Measurements from ENCODE around the gene KIAA1755. TPM values are rescaled to one million over a fixed set of nuclear protein-coding genes. Genes with fewer than 3 reads are reported as not detected.
A peak's percentile ranks its signal among the peaks of the same experiment; 100 is the strongest.

KIAA1755 gene
- total and polyA plus RNA-seq, 9 of the 15 experiments (the other 6 are each of a cell fraction or from before 2014, with no cell fraction given), result not detected

DNA sequence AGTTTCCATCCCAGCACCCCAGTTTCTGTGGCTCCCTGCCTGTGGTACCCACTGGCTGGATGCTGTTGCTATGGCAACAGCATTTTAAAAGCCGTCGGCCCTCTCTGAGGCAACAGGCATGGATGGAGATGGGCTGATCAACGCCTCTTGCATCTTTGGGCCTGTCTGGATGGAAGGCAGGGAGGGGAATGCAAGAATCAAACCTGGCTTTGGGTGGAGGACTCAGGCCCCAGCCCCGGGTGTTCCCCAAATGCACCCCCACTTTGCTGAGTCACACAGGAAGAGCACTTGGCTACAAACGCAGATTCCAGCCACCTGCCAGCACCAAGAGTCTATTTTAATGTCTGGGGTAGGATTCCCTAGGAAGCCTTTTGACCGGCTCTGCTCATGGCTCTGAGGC lies 49.8 kb downstream of the KIAA1755 start (continued):
- TF ChIP-seq, protein P1, sequence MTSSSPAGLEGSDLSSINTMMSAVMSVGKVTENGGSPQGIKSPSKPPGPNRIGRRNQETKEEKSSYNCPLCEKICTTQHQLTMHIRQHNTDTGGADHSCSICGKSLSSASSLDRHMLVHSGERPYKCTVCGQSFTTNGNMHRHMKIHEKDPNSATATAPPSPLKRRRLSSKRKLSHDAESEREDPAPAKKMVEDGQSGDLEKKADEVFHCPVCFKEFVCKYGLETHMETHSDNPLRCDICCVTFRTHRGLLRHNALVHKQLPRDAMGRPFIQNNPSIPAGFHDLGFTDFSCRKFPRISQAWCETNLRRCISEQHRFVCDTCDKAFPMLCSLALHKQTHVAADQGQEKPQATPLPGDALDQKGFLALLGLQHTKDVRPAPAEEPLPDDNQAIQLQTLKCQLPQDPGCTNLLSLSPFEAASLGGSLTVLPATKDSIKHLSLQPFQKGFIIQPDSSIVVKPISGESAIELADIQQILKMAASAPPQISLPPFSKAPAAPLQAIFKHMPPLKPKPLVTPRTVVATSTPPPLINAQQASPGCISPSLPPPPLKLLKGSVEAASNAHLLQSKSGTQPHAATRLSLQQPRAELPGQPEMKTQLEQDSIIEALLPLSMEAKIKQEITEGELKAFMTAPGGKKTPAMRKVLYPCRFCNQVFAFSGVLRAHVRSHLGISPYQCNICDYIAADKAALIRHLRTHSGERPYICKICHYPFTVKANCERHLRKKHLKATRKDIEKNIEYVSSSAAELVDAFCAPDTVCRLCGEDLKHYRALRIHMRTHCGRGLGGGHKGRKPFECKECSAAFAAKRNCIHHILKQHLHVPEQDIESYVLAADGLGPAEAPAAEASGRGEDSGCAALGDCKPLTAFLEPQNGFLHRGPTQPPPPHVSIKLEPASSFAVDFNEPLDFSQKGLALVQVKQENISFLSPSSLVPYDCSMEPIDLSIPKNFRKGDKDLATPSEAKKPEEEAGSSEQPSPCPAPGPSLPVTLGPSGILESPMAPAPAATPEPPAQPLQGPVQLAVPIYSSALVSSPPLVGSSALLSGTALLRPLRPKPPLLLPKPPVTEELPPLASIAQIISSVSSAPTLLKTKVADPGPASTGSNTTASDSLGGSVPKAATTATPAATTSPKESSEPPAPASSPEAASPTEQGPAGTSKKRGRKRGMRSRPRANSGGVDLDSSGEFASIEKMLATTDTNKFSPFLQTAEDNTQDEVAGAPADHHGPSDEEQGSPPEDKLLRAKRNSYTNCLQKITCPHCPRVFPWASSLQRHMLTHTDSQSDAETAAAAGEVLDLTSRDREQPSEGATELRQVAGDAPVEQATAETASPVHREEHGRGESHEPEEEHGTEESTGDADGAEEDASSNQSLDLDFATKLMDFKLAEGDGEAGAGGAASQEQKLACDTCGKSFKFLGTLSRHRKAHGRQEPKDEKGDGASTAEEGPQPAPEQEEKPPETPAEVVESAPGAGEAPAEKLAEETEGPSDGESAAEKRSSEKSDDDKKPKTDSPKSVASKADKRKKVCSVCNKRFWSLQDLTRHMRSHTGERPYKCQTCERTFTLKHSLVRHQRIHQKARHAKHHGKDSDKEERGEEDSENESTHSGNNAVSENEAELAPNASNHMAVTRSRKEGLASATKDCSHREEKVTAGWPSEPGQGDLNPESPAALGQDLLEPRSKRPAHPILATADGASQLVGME (CRISPR knock-in tag; IDR thresholded peaks at IDR 0.05), result peak; percentile 98
- peak; percentile 62 for TF ChIP-seq MAFG (tag; conservative IDR thresholded peaks at IDR 0.05)
- no peak for TF ChIP-seq SRF (CRISPR knock-in tag; IDR thresholded peaks at IDR 0.05)
- TF ChIP-seq, protein P2, sequence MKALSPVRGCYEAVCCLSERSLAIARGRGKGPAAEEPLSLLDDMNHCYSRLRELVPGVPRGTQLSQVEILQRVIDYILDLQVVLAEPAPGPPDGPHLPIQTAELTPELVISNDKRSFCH (CRISPR knock-in tag; IDR thresholded peaks at IDR 0.05), result no peak
- TF ChIP-seq, protein P2 (tag; IDR thresholded peaks at IDR 0.05), result no peak
- TF ChIP-seq NFE2 (IDR thresholded peaks at IDR 0.05; ENCODE audit: low read depth), result peak; percentile 69
- no peak for TF ChIP-seq SMARCA4 (IDR thresholded peaks at IDR 0.05)
- no peak for TF ChIP-seq MYNN (IDR thresholded peaks at IDR 0.05)
- no peak for TF ChIP-seq MYNN (CRISPR knock-in tag; IDR thresholded peaks at IDR 0.05)
- no peak for TF ChIP-seq NFIX (CRISPR knock-in tag; IDR thresholded peaks at IDR 0.05; ENCODE audit: low read depth)
- no peak for TF ChIP-seq ZNF507 (tag; conservative IDR thresholded peaks at IDR 0.05)
- TF ChIP-seq SAP30 (IDR thresholded peaks at IDR 0.05; ENCODE audit: borderline replicate concordance, insufficient read depth, low read depth, low read length, poor library complexity, severe bottlenecking), result no peak
- peak; percentile 60 to 78; a peak in 3 of 4 replicates for TF ChIP-seq RCOR1 (IDR thresholded peaks at IDR 0.05; ENCODE audit: borderline replicate concordance in 1 of 2, low read depth in 2 of 2, low read length in 2 of 2)
- no peak for TF ChIP-seq COPS2 (conservative IDR thresholded peaks at IDR 0.05)
- TF ChIP-seq, protein P3, sequence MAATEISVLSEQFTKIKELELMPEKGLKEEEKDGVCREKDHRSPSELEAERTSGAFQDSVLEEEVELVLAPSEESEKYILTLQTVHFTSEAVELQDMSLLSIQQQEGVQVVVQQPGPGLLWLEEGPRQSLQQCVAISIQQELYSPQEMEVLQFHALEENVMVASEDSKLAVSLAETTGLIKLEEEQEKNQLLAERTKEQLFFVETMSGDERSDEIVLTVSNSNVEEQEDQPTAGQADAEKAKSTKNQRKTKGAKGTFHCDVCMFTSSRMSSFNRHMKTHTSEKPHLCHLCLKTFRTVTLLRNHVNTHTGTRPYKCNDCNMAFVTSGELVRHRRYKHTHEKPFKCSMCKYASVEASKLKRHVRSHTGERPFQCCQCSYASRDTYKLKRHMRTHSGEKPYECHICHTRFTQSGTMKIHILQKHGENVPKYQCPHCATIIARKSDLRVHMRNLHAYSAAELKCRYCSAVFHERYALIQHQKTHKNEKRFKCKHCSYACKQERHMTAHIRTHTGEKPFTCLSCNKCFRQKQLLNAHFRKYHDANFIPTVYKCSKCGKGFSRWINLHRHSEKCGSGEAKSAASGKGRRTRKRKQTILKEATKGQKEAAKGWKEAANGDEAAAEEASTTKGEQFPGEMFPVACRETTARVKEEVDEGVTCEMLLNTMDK (IDR thresholded peaks at IDR 0.05; ENCODE audit: borderline replicate concordance, insufficient read depth, low read depth, low read length, poor library complexity, severe bottlenecking), result no peak
- no peak for TF ChIP-seq SIN3B (IDR thresholded peaks at IDR 0.05; ENCODE audit: low read depth)
- no peak for TF ChIP-seq ELF1 (tag; IDR thresholded peaks at IDR 0.05)

Measured in K562 (cell line).